GM19467 (cell line): ENCODE measurements around the gene APBB3.
"Not testable (repeated sequence)": the region's sequence is repeated elsewhere in the genome, so short reads cannot be mapped to it uniquely, and the experiment has no call there.

Experiments used
- ATAC-seq: cut with Tn5 transposase; IDR thresholded peaks from one replicate; pipeline ENCODE4 v1.9.1; 2021; ENCODE audit warnings: mild to moderate bottlenecking, moderate library complexity; ENCODE audit not compliant: unreplicated experiment

Gene APBB3

GRCh38 chr5:140564196-140565023, at the start of gene APBB3, which contains the start of gene SLC35A4:
Gene APBB3, minus strand, starts transcription at chr5:140564598. Its CDS starts 353 bp downstream, at chr5:140564245.
Gene SLC35A4, plus strand, starts transcription at chr5:140564828. Its CDS starts 2,342 bp downstream, at chr5:140567170.
- ATAC-seq: peak; percentile 80

GRCh38 chr5:140611020-140611521, 46.7 kb upstream of the APBB3 start:
- no peak for ATAC-seq

DNA sequence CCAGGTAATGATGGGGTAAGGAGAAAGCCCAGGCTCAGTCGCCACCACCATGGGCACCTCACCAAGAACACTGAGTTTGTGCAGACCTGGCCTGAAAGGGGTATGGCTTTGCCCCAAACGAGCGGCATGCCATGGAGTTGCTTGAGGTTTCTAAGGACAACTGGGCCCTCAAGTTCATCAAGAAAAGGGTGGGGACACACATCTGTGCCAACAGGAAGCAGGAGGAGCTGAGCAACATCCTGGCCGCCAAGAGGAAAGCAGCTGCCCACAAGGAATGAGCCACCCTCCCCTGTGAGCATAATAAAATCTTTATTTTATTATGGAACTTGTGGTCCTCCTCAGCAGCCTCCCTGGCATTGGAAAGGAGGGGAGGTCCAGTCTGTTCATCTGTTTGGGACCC, 44.7 kb upstream of the APBB3 start:
- no peak for ATAC-seq

DNA sequence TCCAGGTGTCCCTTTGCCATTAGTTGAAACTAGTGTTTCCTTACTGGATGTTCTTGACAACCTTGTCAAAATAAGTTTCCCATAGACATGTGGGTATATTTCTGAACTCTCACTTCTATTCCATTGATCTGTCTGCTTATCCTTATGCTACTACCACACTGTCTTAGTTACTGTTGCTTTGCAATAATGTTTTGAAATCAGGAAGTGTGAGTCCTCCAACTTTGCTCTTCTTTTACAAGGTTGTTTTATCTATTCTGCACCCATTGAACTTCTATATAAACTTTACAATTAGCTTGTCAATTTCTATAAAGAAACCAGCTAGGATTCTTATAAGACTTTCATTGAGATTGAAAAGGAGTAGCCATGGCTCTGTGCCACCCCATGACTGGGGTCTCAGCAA, 44.3 kb upstream of the APBB3 start:
- ATAC-seq: no peak

DNA sequence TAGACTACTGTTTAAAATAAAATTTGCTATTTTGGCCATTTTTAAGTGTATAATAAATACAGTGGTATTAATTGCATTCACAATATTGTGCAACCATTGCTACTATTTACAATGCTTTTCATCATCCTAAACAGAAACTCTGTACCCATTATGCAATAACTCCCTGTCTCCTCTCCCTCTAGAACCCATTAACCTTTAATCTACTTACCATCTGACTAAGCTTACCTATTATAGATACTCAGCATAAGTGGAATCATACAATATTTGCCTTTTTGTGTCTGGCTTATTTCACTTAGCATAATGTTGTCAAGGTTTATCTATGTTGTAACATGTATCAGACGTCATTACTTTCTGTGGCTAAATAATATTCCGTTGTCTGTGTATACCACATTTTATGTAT, 42.6 kb upstream of the APBB3 start:
- no peak for ATAC-seq

DNA sequence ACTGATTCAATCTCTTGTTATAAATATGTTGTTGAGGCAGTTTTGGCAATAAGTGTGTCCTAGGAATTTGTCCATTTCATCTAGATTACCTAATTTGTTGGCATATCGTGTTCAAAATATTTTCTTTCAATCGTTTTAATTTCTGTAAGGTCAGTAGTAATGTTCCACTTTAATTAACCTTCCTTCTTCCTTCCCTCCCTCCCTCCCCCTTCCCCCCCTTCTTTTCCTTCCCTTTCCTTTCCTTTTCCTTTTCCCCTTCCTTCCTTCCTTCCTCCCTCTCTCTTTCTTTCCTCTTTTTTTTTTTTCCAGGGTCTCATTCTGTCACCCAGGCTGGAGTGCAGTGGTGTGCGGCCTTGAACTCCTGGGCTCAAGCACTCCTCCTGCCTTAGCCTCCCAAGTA, 41.5 kb upstream of the APBB3 start:
- no peak for ATAC-seq

DNA sequence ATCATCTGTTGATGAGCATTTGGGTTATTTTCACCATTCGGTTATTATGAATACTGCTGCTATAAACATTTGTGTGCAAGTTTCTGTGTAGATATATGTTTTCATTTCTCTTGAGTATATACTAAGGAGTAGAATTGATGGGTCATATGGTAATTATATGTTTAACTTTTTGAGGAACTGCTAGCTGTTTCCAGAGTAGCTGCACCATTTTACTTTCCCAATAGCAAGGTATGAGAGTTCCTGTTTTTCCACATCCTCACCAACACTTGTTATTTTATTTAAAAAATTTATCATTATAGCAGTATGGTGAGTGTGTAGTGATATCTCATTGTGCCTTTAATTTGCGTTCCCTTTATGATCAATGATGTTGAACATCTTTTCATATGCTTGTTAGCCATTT, 39.3 kb upstream of the APBB3 start:
- no peak for ATAC-seq

- not testable (repeated sequence) for ATAC-seq
These were observed 39.0 kb upstream of the APBB3 start for GRCh38 chr5:140603446-140603698.

GRCh38 chr5:140602147-140602546, 37.7 kb upstream of the APBB3 start:
- no peak for ATAC-seq

GRCh38 chr5:140600096-140600495, 35.7 kb upstream of the APBB3 start:
- ATAC-seq: no peak

- ATAC-seq: no peak
These were observed 34.4 kb upstream of the APBB3 start for GRCh38 chr5:140598836-140599235.

DNA sequence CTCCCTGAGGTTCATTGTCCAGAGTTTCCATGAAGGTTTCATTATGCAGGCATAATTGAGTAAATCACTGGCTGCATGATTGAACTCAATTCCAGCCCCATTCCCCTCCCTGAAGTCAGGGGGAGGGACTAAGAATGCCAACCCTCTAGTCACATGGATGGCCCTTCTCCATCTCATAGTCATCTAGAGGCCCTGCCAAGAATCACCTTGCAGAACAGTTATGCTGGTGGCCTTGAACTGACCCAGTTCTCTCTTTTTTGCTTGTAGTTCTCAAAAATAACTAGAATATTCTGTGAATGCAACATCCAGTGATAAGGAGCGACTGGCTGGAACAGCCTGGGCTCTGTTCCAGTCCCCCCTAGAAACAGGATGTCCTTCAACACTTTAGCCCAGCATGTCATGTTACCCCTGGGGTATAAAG, 31.9 kb upstream of the APBB3 start:
- no peak for ATAC-seq

- no peak for ATAC-seq
These were observed 31.3 kb upstream of the APBB3 start for GRCh38 chr5:140595538-140596300.

GRCh38 chr5:140594169-140594568, 29.8 kb upstream of the APBB3 start:
- no peak for ATAC-seq

DNA sequence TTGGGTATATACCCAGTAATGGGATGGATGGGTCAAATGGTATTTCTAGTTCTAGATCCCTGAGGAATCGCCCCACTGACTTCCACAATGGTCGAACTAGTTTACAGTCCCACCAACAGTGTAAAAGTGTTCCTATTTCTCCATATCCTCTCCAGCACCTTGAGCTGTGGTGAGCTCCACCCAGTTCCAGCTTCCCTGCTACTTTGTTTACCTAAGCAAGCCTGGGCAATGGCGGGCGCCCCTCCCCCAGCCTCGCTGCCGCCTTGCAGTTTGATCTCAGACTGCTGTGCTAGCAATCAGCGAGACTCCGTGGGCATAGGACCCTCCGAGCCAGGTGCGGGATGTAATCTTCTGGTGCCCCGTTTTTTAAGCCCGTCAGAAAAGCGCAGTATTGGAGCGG, 28.7 kb upstream of the APBB3 start:
- ATAC-seq: not testable (repeated sequence)

- ATAC-seq: no peak
These were observed 27.5 kb upstream of the APBB3 start for GRCh38 chr5:140591747-140592372.

DNA sequence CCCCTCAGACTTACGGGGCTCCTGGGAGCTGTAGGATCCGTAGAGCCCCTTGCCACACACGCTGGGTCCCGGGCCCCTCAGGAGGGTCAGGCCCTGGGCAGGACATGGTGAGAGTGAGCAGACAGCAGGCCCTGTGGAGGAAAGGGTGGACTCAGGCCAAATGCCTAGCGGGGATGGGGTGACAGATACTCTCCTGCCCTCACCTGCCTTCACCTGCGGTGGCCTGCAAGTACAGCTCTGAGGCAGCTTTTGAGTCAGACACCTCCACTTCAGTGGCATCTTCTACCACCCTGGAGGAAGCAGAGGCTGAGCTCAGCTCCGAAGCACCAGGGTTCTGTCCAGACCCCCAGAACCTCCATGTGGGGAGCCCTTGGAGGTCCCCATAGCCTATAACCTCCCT, 26.5 kb upstream of the APBB3 start:
- no peak for ATAC-seq

DNA sequence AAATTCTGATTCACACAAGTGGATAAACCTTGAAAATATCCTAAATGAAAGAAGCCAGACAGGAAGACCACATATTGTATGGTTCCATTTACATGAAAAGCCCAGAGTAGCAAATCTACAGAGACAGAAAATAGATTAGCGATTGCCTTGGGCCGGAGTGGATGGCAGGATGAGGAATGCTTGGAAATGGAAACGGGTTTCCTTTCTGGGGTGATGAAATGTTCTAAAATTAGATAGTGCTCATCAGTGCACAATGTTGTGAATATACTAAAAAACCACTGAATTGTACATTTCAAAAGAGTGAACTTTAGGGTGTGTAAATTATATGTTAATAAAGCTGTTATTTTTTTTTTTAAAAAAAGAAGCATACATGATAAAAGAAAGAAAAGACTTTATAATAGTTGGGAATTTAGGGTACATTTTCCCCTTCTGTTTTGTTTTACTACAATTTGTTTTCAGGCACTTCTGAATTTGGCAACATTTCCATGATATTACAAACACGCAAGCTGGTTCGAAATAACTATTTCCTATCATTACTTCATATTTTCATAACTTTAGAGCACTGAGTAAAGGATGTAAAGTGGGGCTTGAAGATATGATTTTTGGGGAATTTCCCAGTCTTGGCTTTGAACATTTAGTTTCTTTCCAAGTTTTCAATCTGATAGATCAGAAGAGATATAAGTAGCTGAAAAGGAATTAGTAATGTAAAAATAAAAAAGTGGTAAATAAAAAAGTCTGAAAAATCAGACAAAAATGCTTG, 24.1 kb upstream of the APBB3 start:
- ATAC-seq: no peak

DNA sequence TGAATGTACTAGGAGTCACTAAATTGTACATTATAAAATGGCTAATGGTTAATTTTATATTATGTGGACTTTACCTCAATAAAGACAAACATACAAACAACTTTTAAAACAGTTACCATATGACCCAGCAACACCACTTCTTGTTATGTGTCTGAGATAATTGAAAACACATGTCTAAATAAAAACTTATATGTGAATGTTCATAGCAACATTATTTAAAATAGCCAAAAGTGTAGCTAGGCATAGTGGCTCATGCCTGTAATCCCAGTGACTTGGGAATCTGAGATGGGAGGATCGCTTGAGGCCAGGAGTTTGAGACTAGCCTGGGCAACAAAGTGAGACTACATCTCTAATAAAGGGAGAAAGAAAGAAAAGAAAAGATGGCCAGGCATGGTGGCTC, 23.1 kb upstream of the APBB3 start:
- ATAC-seq: no peak

- ATAC-seq: not testable (repeated sequence)
These were observed 14.9 kb upstream of the APBB3 start for GRCh38 chr5:140579188-140579747.

DNA sequence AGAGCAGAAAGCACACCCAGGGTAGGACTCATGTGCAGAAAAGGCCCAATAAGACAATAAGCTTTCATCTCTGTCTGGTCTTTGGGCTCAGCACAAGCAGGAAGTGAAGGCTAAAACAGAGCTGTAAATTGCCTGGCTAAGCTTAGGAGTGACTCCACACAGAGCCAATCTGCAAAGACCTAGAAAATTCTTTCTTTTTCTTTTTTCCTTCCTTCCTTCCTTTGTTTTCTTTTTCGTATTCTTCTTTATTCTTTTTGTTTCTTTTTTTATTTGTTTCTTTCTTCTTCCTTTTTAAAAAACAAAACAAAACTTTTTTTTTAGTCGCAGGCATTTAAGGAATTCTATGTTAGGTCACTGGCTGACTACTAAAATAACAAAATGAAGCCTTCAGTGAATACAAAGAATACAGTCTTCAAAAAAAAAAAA, 12.4 kb upstream of the APBB3 start:
- ATAC-seq: no peak
